HG02973 (cell line): ENCODE data around the gene PCDHB14.
"Not testable (repeated sequence)": the region's sequence is repeated elsewhere in the genome, so short reads cannot be mapped to it uniquely, and the experiment has no call there.

Experiments
- ATAC-seq: cut with Tn5 transposase; IDR thresholded peaks from one replicate; pipeline ENCODE4 v1.9.1; 2021; ENCODE audit warnings: moderate library complexity; ENCODE audit not compliant: unreplicated experiment

PCDHB14 gene

GRCh38 chr5:141208478-141208877, 14.7 kb upstream of the PCDHB14 start, which contains the start of gene PCDHB12:
PCDHB12 (plus strand) TSS chr5:141208719; CDS start chr5:141208908, 189 bp downstream.
- no peak for ATAC-seq

- ATAC-seq: not testable (repeated sequence)
These were observed 12.9 kb upstream of the PCDHB14 start for GRCh38 chr5:141210281-141210680.

GRCh38 chr5:141210849-141211248, 12.3 kb upstream of the PCDHB14 start:
- ATAC-seq: not testable (repeated sequence)

- ATAC-seq: not testable (repeated sequence)
These were observed 9.3 kb upstream of the PCDHB14 start, which contains the start of gene PCDHB13 for GRCh38 chr5:141213656-141214339. PCDHB13 (plus strand) TSS chr5:141213919; CDS start chr5:141214124, 205 bp downstream.

GRCh38 chr5:141214583-141214982, 8.6 kb upstream of the PCDHB14 start:
- not testable (repeated sequence) for ATAC-seq

GRCh38 chr5:141215504-141215903, 7.6 kb upstream of the PCDHB14 start:
- not testable (repeated sequence) for ATAC-seq

DNA sequence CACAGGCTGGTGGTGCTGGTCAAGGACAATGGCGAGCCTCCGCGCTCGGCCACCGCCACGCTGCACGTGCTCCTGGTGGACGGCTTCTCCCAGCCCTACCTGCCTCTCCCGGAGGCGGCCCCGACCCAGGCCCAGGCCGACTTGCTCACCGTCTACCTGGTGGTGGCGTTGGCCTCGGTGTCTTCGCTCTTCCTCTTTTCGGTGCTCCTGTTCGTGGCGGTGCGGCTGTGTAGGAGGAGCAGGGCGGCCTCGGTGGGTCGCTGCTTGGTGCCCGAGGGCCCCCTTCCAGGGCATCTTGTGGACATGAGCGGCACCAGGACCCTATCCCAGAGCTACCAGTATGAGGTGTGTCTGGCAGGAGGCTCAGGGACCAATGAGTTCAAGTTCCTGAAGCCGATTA, 7.1 kb upstream of the PCDHB14 start:
- ATAC-seq: not testable (repeated sequence)

GRCh38 chr5:141224844-141225243, 1.7 kb downstream of the PCDHB14 start:
- ATAC-seq: not testable (repeated sequence)

GRCh38 chr5:141225421-141225820, 2.3 kb downstream of the PCDHB14 start:
- not testable (repeated sequence) for ATAC-seq

- ATAC-seq: no peak
These were observed 11.0 kb downstream of the PCDHB14 start for GRCh38 chr5:141234109-141234667.

- ATAC-seq: not testable (repeated sequence)
These were observed 12.8 kb downstream of the PCDHB14 start for GRCh38 chr5:141235922-141236321.

GRCh38 chr5:141236516-141237313, 13.6 kb downstream of the PCDHB14 start:
- no peak for ATAC-seq

DNA sequence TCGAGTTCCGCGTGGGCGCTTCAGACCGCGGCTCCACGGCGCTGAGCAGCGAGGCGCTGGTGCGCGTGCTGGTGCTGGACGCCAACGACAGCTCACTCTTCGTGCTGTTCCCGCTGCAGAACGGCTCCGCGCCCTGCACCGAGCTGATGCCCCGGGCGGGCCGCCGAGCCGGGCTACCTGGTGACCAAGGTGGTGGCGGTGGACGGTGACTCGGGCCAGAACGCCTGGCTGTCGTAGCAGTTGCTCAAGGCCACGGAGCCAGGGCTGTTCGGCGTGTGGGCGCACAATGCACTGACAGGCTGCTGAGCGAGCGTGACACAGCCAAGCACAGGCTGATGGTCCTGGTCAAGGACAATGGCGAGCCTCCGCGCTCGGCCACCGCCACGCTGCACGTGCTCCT, 18.4 kb downstream of the PCDHB14 start:
- no peak for ATAC-seq

- ATAC-seq: no peak
These were observed 22.1 kb downstream of the PCDHB14 start, which contains the start of gene PCDHB15 for GRCh38 chr5:141245250-141245717. PCDHB15 (plus strand) TSS chr5:141245395; CDS start chr5:141245579, 184 bp downstream.

GRCh38 chr5:141246971-141247370, 23.8 kb downstream of the PCDHB14 start:
- ATAC-seq: not testable (repeated sequence)

DNA sequence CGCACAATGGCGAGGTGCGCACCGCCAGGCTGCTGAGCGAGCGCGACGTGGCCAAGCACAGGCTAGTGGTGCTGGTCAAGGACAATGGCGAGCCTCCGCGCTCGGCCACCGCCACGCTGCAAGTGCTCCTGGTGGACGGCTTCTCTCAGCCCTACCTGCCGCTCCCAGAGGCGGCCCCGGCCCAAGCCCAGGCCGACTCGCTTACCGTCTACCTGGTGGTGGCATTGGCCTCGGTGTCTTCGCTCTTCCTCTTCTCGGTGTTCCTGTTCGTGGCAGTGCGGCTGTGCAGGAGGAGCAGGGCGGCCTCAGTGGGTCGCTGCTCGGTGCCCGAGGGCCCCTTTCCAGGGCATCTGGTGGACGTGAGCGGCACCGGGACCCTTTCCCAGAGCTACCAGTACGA, 24.3 kb downstream of the PCDHB14 start:
- not testable (repeated sequence) for ATAC-seq

DNA sequence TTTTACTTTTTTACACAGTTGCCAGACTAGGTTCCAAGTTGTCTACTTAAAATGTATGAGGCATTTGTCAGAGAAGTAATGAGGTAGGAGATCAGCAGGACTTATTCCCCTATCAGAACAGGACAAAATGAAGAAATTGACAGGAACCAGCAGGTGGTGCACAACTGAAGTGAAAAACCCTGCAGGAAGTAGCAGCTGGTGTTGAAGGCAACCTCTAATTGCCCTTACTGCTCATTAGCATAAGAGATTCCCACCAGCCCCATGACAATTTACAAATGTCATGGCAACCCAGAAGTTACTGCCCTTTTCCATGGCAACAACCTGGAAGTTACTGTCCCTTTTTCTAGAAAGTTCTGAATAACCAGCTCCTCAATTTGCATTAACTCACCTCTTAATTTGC, 27.4 kb downstream of the PCDHB14 start:
- ATAC-seq: no peak

DNA sequence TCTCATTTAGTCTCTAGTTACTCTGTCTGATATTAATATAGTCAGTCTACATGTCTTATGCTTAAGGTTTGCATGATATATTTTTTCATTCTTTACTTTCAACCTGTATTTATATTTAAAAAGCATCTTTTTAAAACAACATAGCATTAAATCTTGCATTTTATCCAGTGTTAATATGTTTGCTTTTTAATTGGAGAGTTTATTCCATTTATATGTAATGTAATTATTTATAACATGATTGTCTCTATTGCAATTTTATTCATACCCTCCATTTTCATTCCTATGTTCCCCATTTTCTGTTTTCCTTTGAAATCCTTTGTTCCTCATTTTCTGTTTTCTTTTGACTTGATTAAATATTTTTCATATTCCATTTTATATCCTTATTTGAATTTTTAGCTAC, 35.3 kb downstream of the PCDHB14 start:
- ATAC-seq: no peak

DNA sequence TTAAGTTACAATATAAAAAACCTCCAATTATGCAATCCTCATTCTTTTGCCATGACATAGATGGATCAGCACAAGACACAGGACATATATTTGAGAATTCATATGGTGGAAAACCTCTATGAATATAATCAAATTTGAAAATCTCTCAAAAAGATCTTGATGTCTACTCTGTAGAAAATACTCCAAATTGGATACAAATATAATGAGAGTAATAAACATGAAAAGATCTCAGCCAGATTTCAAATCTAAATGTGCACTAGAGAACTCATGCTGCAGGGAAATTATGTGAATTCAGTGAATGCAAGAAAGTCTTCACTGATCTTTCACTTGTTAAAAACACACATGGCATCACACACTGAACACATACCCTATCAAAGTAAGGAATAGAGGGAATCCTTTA, 35.8 kb downstream of the PCDHB14 start:
- no peak for ATAC-seq

DNA sequence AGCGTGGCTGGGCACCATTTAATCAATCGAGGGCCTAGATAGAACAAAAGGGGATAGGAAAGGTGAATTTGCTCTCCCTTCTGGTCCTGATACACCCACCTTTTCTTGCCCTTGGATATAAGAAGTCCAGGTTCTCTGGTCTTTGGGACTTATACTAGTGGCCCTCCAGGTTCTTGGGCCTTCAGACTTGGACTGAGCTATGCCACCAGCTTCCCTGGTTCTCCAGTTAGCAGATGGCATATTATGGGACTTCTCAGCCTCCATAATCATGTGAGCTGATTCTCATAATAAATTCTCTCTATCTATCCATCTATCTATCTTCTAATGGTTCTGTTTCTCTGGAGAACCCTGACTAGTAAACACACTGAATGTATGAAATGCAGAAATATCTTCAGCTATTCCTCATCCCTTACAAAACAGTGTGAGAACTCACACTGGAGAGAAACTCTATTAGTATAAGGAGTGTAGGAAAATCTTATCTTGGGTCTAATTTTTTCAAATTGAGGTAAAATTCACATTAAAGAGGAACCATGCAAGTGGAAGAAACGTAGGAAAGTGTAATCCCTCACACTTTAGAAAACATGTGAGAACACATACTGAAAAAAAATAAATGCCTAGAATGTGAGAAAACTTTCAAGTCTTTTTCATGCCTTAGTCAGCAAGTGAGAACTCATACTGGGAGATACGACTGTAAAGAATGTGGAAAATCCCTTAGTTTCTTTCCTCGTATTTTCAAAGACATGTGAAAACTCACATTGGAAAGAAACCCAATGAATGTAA, 37.5 kb downstream of the PCDHB14 start:
- ATAC-seq: no peak

DNA sequence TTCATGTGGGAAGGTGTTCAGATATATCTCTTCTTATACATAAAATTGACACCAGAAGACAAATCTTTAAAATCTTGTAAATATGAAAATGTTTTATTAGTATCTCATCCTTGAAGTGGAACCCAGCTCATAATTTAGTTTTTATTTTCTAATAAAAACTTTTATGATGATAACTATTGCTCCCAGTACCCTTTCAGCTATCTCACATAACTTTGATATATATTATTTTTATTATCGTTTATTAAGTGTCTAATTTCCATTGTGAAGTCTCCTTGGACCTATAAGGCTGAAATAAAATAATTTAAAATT, 38.0 kb downstream of the PCDHB14 start:
- no peak for ATAC-seq
